ENCODE measurements around the gene PTPRCAP. TPM values are rescaled to one million over a fixed set of nuclear protein-coding genes. Genes with fewer than 3 reads are reported as not detected.

PTPRCAP gene
- total and polyA plus RNA-seq, 10 of the 15 experiments (the other 5 are each of a cell fraction or from before 2014, with no cell fraction given): 4.7 to 266 (median 125) TPM

DNA sequence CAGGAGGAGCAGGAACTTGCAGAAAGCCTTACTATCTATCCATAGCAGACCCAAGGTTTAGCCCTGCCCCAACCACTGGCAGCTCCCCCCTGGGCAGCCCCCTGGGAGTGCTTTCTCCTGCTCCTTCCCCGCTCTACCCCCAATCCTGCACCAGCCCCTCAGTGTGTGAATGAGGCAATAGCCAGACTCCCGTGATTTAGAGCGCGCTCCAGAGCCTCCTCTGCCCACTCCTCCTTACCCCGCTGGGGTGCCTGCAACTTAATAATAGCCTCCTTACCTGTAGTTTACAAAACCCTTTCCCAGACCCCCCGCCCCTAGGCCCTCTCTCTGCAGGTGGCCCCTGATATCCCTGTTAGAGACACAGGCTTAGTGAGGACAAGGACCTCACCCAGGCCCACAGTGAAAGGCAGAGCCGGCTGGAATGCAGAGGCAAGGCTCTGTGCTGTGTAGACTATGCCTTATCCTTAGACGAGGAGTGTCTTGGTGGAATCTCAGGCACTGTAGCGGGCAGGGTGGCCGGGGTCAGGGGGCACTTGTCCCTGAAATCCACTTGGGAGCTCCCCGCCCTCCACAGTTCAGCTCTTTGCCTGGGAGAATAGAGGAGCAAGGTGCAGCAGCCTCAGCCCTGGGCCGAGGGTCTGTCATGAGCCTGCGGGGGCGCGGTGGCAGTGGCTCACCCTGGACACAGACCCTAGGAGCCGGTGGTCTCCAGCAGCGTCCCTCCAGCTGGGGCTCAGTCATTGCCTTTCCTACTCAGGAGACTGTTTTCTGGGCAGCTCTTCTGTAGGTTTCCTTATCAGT lies 26.3 kb downstream of the PTPRCAP start:
- WGBS (ENCODE audit: insufficient coverage, insufficient replicate concordance, low lambda C conversion rate, missing lambda C conversion rate): 90% methylated on average over 17 of the region's 17 CpGs
- POLR2A ChIA-PET: interaction anchor here (2.6 to 2.8 kb wide), 2 partner anchors 7 to 10 kb away, joined by 13 to 16 read pairs; partner anchors contain the start of genes PPP1CA and TBC1D10C
- no peak overlapping the region for H2AFZ ChIP-seq (ENCODE audit: control insufficient read depth, low read depth, low read length)
- RAD21 ChIA-PET (ENCODE audit: unreplicated experiment): interaction anchor here (1.6 to 3.0 kb wide), 2 partner anchors 10 to 58 kb away, joined by 5 to 12 read pairs; partner anchors contain the start of genes POLD4 and PPP1CA
- no peaks in the 10 kb centered on the region for H3K36me3 ChIP-seq (ENCODE audit: control insufficient read depth in 2 of 2, insufficient read depth in 2 of 2, low read length in 1 of 2)
- H4K20me1 ChIP-seq (ENCODE audit: control insufficient read depth, insufficient read depth): no peaks in the 10 kb centered on the region
- H3K79me2 ChIP-seq (ENCODE audit: control insufficient read depth, insufficient read depth, low read length): peaks cover 3% of the 10 kb centered on the region
- H3K9me3 ChIP-seq (replicated peaks; ENCODE audit: control insufficient read depth, insufficient read depth, low read length): no peaks in the 10 kb centered on the region
- intact Hi-C loops (cut with micrococcal nuclease; ENCODE audit: unreplicated experiment) (no loop called here), in situ Hi-C loops (cut with MboI) (no loop called here)
- H3K27me3 ChIP-seq (replicated peaks in 1 of 2; ENCODE audit: control insufficient read depth in 2 of 2, insufficient read depth in 2 of 2, low read length in 1 of 2): peaks cover 0 to 4% of the 10 kb centered on the region in 2 experiments; a peak in 3 of 4 replicates
- DNase-seq (ENCODE audit: low read depth, low spot score) (no peak), FAIRE-seq (no peak), ATAC-seq (no peak)
- CTCF ChIA-PET: interaction anchor here (2.4 kb wide), 1 partner anchor 9 kb away, joined by 12 read pairs; the partner anchor contains the start of gene PPP1CA
- H3K4me1 ChIP-seq (ENCODE audit: control insufficient read depth, insufficient read depth, low read length): peaks cover 45% of the 10 kb centered on the region
- H3K4me2 ChIP-seq (ENCODE audit: control insufficient read depth, insufficient read depth): no peak overlapping the region
- BruUV-seq (replicated peaks): no TSS peak
- H3K4me3 ChIP-seq: no peak overlapping the region
- SMC1A ChIA-PET (ENCODE audit: uncharacterized antibody, unreplicated experiment): interaction anchor here (0.8 kb wide), 1 partner anchor 10 kb away, joined by 3 read pairs; no protein-coding TSS in a partner anchor
- H3K9ac ChIP-seq (ENCODE audit: control insufficient read depth, insufficient read depth, low read length): no peak overlapping the region
- no peak overlapping the region for H3K27ac ChIP-seq (ENCODE audit: control insufficient read depth, insufficient read depth)
- 0 out of 2 replicates have a peak, but pooled peaks have one; percentile 53 for TF ChIP-seq POLR2AphosphoS2 (IDR thresholded peaks at IDR 0.05; ENCODE audit: low read depth, low read length)
- no peak for TF ChIP-seq CHD2 (IDR thresholded peaks at IDR 0.05; ENCODE audit: borderline replicate concordance, low read depth, low read length)
- no peak for TF ChIP-seq HCFC1 (IDR thresholded peaks at IDR 0.05; ENCODE audit: low read length)
- TF ChIP-seq PML (IDR thresholded peaks at IDR 0.05; ENCODE audit: low read length): no peak

DNA sequence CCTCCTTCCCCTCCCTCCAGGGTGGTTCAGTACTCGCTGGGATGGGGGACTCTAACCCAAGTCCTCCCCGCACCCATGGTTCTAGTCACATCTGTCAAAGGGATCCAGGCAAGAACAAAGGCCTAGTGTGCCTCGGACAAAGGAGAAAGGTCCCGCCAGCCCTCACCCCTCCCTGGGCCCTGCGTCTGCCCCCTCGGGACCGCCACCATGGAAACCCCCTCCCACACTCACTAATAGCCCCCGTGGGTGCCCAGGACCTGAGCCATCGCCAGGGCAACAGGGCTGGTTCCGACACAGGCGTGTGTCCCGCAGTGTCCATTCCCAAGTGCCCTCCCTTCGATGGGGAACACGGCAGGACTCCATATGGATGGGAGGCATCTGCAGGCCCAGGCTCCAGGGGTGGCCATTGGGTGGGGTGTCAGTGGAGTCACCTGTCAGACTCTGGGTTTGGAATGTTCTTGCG lies 27.1 kb downstream of the PTPRCAP start:
- H3K36me3 ChIP-seq (ENCODE audit: control insufficient read depth in 2 of 2, insufficient read depth in 2 of 2, low read length in 1 of 2): no peaks in the 10 kb centered on the region
- FAIRE-seq (no peak), DNase-seq (ENCODE audit: low read depth, low spot score) (no peak), ATAC-seq (no peak)
- in situ Hi-C loops (cut with MboI): no loop called here
- no peak overlapping the region for H2AFZ ChIP-seq (ENCODE audit: control insufficient read depth, low read depth, low read length)
- POLR2A ChIA-PET: interaction anchor here (2.8 kb wide), 1 partner anchor 9 kb away, joined by 16 read pairs; the partner anchor contains the start of gene PPP1CA
- H3K4me2 ChIP-seq (ENCODE audit: control insufficient read depth, insufficient read depth): no peak overlapping the region; the same call in 1 of the 2 replicates
- H3K9ac ChIP-seq (ENCODE audit: control insufficient read depth, insufficient read depth, low read length): no peak overlapping the region
- peaks cover 6% of the 10 kb centered on the region for H3K79me2 ChIP-seq (ENCODE audit: control insufficient read depth, insufficient read depth, low read length)
- no peaks in the 10 kb centered on the region for H3K9me3 ChIP-seq (replicated peaks; ENCODE audit: control insufficient read depth, insufficient read depth, low read length)
- BruUV-seq (replicated peaks): no TSS peak
- WGBS (ENCODE audit: insufficient coverage, insufficient replicate concordance, low lambda C conversion rate, missing lambda C conversion rate): 59% methylated on average over 15 of the region's 15 CpGs
- SMC1A ChIA-PET (ENCODE audit: uncharacterized antibody, unreplicated experiment): no interaction called here
- peaks cover 0 to 2% of the 10 kb centered on the region in 2 experiments; a peak in 1 of 4 replicates for H3K27me3 ChIP-seq (replicated peaks in 1 of 2; ENCODE audit: control insufficient read depth in 2 of 2, insufficient read depth in 2 of 2, low read length in 1 of 2)
- intact Hi-C loops (cut with micrococcal nuclease; ENCODE audit: unreplicated experiment): no loop called here
- RAD21 ChIA-PET (ENCODE audit: unreplicated experiment): no interaction called here
- H3K4me1 ChIP-seq (ENCODE audit: control insufficient read depth, insufficient read depth, low read length): peaks cover 53% of the 10 kb centered on the region
- H3K27ac ChIP-seq (ENCODE audit: control insufficient read depth, insufficient read depth): peak overlapping the region; percentile 84; the same call in 1 of the 2 replicates
- CTCF ChIA-PET: no interaction called here
- TF ChIP-seq, protein P1, sequence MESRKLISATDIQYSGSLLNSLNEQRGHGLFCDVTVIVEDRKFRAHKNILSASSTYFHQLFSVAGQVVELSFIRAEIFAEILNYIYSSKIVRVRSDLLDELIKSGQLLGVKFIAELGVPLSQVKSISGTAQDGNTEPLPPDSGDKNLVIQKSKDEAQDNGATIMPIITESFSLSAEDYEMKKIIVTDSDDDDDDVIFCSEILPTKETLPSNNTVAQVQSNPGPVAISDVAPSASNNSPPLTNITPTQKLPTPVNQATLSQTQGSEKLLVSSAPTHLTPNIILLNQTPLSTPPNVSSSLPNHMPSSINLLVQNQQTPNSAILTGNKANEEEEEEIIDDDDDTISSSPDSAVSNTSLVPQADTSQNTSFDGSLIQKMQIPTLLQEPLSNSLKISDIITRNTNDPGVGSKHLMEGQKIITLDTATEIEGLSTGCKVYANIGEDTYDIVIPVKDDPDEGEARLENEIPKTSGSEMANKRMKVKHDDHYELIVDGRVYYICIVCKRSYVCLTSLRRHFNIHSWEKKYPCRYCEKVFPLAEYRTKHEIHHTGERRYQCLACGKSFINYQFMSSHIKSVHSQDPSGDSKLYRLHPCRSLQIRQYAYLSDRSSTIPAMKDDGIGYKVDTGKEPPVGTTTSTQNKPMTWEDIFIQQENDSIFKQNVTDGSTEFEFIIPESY (IDR thresholded peaks at IDR 0.05): no peak
- no peak for TF ChIP-seq ZNF274 (IDR thresholded peaks at IDR 0.05; ENCODE audit: insufficient read depth, insufficient read length)
- no peak for TF ChIP-seq RAD51 (IDR thresholded peaks at IDR 0.05)
- peak; percentile 69 for TF ChIP-seq POLR2A (IDR thresholded peaks at IDR 0.05; ENCODE audit: low read depth, low read length)
- no peak for TF ChIP-seq FOXM1 (IDR thresholded peaks at IDR 0.05; ENCODE audit: low read depth, low read length)
- 0 out of 2 replicates have a peak, but pooled peaks have one; percentile 29 for TF ChIP-seq SMAD5 (IDR thresholded peaks at IDR 0.05; ENCODE audit: low read depth)
- no peak for TF ChIP-seq CBFB (IDR thresholded peaks at IDR 0.05; ENCODE audit: low read depth)
- H3K4me3 ChIP-seq: no peak overlapping the region
- H4K20me1 ChIP-seq (ENCODE audit: control insufficient read depth, insufficient read depth): no peaks in the 10 kb centered on the region

Data from GM12878 (cell line).